ENCODE data around the gene SMAD2. TPM values are rescaled to one million over a fixed set of nuclear protein-coding genes. Genes with fewer than 3 reads are reported as not detected.
"Not testable (repeated sequence)": the region's sequence is repeated elsewhere in the genome, so short reads cannot be mapped to it uniquely, and the experiment has no call there.

SMAD2 gene
- total RNA-seq, 1 donor from 2014 or later: 130 TPM

DNA sequence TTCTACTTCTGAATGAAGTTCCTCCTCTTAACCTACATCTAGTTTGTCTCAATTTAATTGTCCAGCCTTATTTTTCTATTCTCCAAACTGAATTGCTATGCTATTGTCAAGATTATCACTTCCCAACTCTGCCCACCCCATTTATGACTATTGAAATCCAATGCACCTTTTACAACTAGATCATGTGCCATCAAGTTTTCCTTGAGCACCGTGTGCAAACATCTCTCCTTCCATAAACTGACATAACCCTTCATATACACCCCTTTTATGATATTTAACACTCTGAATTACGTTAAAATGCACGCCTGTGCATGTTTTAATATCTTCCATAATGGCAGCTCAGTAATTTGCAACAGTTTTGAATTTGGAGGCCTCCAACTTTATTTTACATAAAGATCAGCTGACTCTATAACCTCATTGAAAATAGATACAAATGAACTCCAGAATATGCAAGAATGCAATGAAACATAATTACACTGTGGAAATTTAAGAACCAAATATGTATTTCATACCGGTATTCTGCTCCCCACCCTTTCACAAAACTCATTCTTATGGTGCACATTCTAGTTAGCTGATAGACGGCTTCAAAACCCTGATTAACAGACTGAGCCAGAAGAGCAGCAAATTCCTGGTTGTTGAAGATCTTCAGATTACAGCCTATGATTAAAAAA, 85.5 kb downstream of the SMAD2 start:
- no peak for DNase-seq (ENCODE audit: low spot score)

GRCh38 chr18:47842836-47843235, 87.6 kb downstream of the SMAD2 start:
- DNase-seq (ENCODE audit: low spot score): no peak

DNA sequence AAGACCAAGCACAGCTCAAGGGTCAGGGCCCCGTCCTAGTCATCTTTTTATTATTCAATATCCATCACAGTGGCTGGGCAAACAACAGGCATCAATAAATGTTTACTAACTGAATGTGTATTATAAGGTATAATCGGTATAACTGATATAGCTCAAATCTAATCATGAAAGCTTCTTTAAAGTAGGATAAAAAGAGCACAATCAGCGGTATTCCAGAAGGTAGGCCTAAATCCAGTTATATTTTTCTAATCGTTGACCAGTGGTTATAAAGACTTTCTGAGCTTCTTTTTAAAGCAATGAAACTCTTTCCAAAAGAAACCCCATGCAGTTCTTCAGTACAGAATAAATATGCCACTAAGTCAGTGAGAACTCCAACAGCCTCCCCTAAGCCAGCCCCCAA, 92.1 kb downstream of the SMAD2 start:
- no peak for DNase-seq (ENCODE audit: low spot score)

- DNase-seq (ENCODE audit: low spot score): no peak
Measured at GRCh38 chr18:47832348-47832747, 98.1 kb downstream of the SMAD2 start.

DNA sequence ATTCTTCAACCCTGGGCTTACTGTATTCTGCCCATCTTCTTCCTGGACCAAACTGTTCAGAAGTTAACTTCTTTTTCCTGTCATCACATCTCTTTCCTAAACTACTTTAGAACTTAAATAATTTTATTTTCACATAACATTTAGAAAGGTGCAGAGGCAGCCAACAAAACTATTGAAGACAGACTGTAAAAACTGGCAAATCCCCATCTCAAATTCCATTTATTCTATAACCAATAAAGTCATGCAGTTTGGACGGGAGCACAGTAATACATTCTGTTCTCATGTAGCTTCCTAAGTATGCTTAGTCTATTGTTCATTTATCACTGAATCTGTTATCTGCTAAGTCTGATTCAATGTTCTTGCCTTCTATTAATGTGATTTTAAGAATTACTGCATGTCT, 99.1 kb downstream of the SMAD2 start:
- no peak for DNase-seq (ENCODE audit: low spot score)

- no peak for DNase-seq (ENCODE audit: low spot score)
Measured at GRCh38 chr18:47830772-47831171, 99.7 kb downstream of the SMAD2 start.

DNA sequence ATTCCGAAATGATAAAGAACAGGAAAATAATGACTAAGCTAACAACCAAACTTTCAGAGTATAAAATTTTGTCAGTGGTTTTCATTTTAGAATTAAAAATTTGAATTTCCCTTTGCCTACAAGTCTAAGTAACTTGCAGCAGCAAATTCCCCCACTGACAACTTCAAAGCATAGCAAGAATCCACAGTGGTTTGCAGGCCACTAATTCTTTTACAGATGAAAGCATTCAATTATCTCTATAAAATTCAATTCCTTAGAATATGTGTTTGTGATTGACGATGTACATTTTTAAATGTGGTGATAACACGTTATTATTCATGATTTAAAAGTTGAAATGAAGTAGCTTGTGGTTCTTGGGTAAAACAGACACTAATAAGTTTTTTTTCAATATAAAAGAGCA, 100.6 kb downstream of the SMAD2 start:
- DNase-seq (ENCODE audit: low spot score): no peak

- DNase-seq (ENCODE audit: low spot score): not testable (repeated sequence)
Measured at GRCh38 chr18:47828031-47828430, 102.4 kb downstream of the SMAD2 start.

DNA sequence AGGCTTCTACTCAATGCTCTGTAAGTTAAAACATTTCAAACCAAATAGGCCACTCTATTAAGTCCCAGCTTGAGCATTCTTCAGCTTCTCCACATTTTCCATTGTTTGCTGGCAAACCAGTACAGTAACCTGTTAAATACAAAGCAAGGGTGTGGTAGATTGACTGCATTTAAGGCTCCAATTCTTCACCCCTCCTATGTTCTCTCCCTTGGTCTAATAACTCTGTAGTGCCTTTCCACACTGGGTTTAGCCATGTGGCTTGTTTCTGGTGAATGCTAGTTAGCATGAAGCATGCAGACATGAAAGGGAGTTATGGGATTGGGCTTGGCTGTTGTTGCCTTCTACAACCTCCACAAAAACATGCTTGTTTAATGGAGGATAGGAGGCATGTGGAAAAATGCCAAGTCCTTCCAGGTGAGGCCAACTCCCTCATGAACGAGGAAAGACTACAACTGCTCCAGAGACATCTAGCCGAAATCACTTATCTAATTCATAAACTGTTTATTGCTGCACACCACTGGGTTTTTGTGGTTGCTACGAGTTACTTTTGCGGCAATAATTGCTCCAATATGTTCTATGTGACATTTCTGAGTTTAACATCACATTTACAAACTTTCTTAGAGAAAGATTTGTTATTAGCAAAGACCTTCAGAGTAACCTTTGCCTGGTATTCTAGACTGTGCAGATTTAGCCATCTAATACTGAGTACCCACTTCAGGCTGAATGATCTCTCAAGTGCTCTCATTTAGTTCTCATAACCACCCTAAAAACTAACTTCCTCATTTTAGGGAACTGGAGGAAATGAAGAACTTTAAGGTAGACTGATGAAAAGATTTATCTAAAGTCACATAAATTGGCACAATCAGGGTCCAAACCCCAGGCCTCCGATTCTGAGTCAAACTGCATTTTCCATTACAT, 104.0 kb downstream of the SMAD2 start:
- no peak for DNase-seq (ENCODE audit: low spot score)

- no peak for DNase-seq (ENCODE audit: low spot score)
Measured at GRCh38 chr18:47821314-47821713, 109.1 kb downstream of the SMAD2 start.

DNA sequence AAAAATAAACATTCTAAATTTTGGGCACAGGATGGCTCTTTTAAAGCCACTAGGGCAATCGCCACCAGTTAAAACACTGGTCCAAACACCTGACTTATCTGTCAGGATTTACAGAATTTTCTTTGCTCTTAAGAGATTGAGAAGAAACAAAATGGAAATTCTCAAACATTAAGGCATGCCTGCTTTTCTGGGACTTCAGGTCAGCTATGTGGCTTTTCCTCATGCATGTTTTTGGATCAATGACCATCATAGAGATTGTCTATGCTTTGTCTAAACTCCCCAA, 112.7 kb downstream of the SMAD2 start:
- DNase-seq (ENCODE audit: low spot score): no peak

DNA sequence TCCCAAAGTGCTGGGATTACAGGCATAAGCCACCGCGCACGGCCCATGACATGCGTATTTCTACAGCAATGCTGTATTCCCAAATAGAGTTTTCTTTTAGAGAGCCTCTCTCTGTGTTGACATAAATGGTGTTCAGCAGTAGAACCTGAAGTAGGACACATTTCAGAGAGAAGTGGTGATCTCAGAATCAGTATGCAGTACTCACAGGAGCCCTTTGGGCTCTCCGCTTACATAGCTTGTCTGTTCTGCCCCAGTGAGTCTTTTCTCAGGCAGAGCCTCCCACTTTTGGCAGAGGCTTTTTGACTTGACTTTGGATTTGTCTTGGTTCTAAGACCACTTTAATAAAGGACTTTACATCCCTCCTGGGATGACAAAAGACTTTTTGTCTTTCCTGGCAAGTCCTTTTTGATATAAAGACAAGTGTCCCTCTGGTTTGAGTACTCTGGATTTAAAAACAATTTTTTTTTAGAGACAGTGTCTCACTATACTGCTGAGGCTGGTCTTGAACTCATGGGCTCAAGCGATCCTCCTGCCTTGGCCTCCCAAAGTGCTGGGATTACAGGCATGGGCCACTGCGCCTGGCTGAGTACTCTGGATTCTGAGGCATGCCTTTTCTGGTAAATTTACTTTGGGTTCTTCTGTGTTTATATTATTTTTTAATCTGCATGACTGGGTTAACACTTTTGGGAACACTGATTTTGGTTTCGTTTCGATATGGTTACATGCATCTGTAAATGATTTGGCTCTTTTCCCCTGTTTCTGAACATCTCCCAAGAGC, 113.3 kb downstream of the SMAD2 start:
- no peak for DNase-seq (ENCODE audit: low spot score)

- no peak for DNase-seq (ENCODE audit: low spot score)
Measured at GRCh38 chr18:47815486-47816270, 114.8 kb downstream of the SMAD2 start.

DNA sequence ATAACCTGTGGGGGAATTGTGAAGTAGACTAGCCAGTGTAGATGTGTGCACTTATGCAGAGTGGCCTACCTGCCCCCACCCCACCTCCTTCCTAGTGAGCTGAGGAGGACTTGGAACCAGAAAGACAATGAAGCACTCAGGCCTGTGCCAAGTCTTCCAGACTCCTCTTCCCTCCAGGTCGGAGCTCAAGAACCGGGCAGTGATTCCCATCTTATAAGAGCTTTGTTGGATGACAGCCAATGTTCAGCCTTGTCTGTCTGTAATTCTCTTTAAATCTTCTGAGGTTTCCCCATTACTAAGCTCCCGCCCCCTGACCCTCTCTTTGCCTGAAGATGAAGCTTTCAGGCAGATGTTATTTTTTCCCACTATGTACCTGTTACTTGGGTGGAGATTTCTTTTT, 121.0 kb downstream of the SMAD2 start:
- no peak for DNase-seq (ENCODE audit: low spot score)

GRCh38 chr18:47802802-47803201, 127.7 kb downstream of the SMAD2 start:
- DNase-seq (ENCODE audit: low spot score): no peak

DNA sequence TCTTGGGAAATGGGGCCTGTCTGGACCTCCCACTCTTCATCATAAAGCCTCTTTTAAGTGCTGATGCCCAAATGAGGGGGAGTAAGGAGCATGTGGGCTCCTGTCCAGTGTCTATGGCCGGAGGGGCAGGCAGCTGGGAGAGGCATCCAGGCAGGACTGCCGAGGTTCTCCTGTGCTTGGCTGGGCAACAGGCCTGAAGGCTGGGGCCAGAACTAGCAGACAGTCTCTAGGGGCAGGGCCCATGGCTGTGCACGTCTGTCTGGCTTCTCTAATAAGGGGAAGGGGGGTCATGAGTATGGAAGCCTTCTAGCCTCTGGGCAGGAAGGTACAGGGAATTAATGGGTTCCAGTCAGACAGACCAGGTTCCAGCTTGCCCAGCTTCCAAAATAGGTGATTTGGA, 128.6 kb downstream of the SMAD2 start:
- no peak for DNase-seq (ENCODE audit: low spot score)

DNA sequence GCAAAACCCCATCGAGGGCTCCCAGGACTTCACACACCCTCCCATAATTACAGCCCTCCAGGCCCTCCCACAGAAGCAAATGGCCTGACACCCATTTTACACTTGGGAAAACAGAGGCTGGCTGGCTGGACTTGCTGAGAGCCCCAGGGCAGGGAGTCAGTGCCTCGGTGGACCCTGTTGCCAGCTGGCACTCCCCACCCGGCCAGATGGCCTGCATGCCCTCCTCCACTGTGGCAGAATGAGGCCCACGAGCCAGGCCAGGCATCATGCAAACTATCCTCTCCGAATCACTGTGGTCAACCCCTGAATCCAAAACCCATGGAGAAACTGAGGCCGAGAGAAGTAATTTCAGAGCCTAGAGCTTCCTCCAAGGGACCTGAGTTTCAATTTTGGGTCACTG, 129.7 kb downstream of the SMAD2 start:
- DNase-seq (ENCODE audit: low spot score): no peak

DNA sequence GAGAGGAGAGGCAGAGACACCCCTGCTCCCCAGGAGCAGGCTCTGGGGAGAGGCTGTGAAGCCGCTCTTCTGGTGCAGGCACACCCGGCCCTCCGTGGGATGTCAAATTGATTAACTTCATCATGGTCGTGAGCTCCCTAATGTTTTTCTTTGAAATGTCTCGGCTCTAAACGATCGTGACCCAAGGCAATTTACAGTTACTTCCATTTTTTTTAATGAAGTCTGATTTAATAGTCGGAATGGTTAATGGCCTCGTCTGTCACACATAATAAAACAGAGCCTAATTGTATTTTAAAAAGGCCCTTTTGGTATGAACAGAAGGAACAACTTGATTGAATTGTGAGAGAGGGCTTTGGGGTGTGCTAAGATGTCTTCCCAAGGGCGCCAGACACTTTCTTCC, 130.2 kb downstream of the SMAD2 start:
- DNase-seq (ENCODE audit: low spot score): no peak

DNA sequence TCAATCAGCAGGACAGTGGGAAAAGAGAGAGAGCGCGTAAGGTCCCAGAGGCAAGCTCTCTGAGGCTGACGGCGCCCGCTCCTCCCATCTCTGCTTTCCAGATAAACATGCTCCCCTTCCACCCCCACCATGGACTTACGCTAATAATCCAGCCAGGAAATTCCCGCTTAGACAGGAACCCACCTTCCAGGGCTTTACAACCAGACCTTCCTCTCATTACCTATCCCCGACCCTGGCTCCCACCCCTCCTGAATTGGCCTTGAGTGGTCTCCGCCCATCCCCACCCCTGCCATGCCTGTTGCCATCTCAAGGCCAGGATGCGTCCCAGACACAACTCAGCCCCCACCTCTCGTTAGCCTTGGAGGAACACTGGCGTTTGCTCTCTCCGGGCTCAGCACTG, 131.1 kb downstream of the SMAD2 start:
- no peak for DNase-seq (ENCODE audit: low spot score)

DNA sequence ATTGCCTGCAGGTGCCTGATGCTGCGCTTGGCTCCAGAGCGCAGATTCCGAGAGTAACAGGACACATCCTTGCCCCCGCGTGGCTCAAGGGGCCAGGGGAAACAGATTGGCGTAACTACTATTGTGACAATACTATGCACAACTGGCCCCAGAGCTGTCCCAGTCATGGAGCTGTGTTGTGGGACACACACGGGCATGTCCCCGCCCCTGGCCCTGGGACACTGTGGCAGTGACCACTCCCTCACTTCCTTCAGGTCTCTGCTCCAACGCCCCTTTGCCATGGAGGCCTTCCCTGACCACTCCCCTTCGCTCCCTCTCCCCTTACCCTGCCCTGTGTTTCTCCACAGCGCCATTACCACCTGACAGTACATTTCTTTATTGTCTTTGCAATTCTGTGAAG, 132.1 kb downstream of the SMAD2 start:
- no peak for DNase-seq (ENCODE audit: low spot score)

DNA sequence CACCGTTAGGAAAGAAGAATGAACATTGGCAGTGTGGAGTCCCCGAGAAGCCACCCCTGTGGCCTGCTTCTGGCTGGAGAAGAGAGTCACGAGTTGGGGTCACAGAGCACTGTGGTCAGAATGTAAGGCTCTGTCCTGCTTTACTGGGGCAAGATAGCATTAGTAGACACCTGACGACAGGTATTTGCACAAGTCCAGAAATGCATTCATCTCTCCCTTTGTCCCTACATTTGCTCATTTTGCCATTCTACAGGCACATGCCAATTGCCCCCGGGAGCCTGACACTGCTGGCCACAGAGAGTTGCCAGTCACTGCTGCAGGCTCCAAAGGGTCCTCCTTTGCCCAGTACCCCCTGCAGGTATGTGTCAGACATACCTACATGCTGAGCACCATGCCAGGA, 133.3 kb downstream of the SMAD2 start:
- DNase-seq (ENCODE audit: low spot score): no peak

All from mesenteric fat pad (tissue), 1 donor.